NT2/D1 (cell line): ENCODE measurements around the gene METTL13.

Source experiments
- YY1 ChIP-seq: IDR thresholded peaks from 2 replicates; pipeline ENCODE4 v1.6.1; 2011; ENCODE audit not compliant: insufficient read length, insufficient read depth
- ZNF274 ChIP-seq: IDR thresholded peaks from 2 replicates; pipeline ENCODE4 v1.6.1; 2011; ENCODE audit warnings: mild to moderate bottlenecking, low read depth, low read length

GRCh38 chr1:171769754-171770153 is 11.7 kb upstream of the METTL13 start:
- TF ChIP-seq ZNF274 (no peak), YY1 (no peak)
